ENCODE results near the gene ISOC2.

Gene ISOC2

GRCh38 chr19:55476100-55476775 is 14.8 kb upstream of the ISOC2 start, which contains the start of gene ZNF628:
Gene ZNF628, plus strand, starts transcription at chr19:55476617. Its CDS starts 3,294 bp downstream, at chr19:55479911.
- peak; percentile 95 for DNase-seq

DNA sequence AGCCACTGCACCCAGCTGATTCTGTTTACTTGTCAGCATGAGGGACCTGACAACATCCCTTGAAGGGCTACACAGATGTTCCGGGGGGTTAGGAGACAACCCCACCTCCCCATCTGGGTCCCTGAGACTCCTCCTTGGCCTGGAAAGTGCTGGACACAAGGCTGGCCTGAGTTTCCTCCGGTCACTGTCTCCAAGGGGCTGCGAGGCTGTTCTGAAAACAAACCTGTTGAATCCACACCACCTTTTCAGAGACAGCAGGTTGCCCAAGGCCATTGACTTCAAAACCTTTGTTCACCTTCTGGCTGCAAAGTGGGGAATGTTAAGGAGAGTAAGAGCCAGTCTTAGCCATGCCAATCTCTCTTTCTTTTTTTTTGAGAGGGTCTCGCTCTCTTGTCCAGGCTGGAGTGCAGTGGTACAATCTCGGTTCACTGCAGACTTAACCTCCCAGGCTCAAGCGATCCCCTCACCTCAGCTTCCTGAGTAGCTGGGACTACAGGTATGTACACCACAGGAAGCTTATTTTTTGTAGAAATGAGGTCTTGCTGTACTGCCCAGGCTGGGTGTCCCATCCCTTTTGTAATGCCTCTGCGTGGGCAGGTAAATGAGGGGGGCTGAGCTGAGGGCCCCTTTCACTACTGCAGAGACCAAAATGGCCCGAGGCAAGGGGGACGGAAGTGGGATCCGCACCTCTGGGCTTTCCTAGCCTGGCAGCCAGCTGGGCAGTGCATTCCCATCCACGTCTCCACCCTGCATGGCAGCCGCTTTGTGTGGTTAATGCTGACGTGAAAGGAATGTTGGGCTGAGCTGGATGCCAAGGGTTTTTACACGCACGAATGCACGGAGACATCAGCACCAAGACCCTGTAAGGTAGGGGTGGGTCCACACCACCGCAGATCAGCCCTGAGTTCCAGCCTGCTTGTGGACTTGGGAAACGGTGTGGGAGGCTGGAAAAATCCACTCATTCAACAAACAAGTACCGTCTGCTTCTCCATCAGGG is 13.1 kb upstream of the ISOC2 start:
- DNase-seq, result no peak

DNA sequence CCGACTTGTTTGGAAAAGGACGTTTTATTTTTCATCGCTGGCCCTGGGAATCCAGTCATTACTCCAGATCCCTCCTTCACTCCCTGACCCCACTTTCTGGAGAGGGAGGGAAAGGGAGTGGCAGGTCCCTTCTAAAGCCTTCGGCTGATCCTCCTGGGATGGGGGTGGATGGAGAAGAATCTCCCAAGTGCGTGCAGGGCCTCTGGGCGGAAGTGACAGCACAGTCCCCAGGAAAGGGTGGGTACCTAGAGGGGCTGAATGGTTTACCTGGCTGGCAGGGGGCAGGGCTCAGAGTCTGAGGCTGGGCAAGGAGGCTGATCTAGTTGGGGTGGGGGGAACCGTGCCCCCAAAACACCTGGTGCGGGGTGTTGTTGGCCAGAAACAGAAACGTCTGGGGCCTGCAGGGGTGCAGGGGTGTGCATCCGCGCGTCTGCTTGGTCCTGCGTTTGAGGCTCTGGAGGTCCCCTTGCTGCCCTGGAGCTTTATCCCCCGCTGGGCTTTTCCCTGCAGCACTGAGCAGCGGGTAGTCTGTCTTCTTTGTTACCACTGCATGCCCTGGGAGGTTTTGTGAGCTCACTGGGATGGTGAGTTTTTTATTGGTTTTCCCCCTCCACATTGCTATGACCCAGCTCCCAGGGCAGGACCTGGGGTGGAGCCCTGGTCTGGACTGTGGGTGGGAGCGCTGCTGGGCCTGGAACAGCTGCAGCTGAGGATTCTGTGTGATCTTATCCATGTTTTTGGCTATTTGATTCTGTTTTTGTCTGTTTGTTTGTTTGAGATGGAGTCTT is 12.0 kb upstream of the ISOC2 start:
- no peak for DNase-seq

DNA sequence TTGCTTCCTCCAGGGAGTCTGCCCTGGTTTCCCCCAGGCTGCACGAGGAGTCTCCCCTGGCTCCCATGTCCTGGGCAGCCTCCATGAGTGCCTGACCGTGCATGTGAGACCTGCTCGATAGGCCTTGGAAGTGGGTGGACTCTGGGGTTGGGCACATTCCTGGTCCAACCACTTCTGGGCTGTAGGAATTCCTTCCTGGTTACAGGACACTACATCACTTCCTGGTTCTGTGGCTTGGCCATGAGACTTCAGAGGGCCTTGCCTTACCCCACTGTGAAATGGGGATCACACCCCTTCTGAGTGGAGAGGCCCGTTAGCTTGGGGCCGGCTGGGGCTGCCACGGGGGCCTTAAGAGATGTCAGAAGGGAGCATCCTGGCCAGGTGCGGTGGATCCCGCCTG is 11.0 kb upstream of the ISOC2 start:
- no peak for DNase-seq

DNA sequence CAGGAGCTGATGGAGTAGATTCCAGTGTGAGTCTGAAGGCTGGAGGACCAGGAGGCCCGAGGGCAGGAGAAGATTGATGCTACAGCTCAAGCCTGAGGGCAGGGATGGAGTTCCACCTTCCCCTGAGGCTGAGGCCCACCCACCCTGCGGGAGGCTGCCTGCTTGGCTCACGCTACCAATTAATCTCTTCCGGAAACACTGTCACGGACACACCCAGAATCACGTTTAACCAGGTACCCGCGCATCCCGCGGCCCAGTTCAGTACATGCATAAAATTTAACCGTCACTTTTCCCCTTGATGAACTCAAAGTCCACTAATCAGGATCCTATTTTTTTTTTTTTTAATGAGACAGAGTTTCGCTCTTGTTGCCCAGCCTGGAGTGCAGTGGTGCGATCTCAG is 9.8 kb upstream of the ISOC2 start:
- no peak for DNase-seq

DNA sequence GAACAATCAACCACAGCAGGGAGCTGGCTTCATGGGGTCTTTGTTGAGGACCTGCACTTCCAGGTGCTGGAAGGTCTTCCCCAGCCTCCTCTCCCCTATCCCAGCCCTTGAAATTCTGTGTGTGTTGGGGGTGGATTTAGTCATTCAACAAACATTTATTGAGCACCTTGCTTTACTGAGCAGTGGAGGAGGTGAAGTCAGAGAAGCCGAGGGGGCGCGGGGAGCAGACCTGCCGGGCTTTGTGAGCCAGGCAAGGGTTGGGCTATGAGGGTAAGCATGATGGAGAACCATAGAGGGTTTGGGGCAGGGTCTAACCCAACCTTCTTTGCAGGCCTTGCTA is 6.6 kb upstream of the ISOC2 start:
- DNase-seq, result no peak

DNA sequence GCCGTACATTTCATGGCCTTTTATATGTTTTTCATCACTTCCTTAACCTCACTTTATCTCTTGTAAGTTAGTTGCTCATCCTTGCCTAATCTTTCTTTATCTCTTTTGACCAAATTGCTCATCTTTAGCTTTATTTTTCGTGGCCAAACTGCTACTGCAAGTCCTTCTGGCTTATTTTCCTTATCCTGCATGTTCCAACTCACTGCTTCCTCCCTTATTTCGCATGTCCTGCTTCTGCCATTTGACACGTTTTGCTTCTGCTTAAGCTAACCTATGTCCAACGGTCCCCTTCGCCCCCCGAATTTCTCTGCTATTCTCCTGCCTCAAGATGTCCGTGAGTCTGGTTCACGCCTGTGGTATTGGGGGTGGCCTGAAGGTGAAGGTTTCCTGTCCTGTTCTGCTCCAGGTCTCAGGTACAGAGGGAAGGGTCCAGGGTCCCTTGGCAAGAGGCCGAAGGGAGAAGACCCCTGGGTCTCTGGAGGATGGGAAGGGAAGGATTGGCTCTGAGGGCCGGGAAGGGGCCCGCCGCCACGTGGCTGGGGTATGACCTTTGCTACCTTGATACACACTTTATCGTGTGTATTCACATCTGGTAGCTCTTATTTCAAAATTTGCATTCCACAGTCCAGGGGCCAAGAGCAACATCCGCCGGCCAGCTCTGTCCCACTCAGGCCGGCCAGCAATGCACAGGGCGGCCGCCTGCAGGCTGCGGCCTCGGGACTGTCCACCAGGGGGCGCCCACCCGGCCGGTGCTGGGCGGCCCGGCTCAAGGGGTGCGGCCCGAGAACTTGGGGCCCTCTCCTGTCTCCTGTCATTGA is 6.0 kb upstream of the ISOC2 start:
- peak; percentile 49 for DNase-seq

DNA sequence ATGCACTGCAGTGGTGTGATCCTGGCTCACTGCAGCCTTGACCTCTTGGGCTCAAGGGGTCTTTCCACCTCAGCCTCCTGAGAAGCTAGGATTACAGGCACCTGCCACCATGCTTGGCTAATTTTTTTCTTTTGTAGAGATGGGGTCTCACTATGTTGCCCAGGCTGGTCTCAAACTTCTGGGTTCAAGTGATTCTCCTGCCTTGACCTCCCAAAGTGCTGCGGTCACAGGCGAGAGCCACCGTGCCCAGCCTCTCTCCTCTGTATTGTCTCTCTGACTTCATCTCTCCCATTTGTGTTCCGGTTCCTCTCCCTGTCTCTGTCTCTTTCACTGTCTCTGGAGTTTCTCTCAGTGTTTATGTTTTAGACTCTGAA is 4.8 kb upstream of the ISOC2 start:
- no peak for DNase-seq

DNA sequence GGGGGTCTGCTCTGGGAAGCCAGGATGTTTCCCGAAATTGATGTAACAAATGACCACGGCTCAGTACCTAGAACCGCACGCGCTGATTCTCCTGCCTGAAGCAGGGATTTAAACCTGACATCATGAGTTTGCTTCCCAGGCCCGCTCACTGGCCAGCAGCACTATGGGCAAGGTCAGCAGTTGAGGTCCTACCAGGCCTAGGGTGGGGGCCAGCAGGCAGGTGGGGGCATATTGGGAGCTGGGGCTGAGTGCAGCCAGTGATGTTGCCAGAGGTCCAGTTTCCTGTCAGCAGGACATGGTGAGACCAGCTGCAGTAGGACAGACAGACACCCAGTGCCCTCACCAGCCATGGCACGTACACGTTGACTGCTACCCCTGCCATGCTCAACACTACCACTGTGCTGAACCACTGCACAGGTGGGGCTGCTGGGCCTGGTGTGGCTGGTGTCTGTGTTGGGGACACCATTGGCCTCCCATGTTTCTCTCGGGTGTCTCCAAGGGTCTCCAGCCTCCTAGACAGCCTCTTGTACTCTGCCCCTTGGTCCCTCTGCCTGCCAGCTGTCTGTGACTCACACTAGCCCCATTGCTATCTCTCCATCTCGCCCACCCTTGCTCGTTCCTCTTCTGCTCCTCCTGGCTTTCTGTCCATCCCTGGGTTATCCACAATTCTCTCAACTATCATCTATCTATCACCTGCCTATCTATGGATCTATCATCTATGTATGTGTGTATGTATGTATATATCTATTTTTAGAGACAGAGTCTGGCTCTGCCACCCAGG is 4.2 kb upstream of the ISOC2 start:
- no peak for DNase-seq

- no peak for DNase-seq
Measured at GRCh38 chr19:55464662-55465054, 3.2 kb upstream of the ISOC2 start, which contains the start of gene C19orf85. Gene C19orf85, minus strand, starts transcription at chr19:55464751. Its CDS starts 197 bp downstream, at chr19:55464554.

DNA sequence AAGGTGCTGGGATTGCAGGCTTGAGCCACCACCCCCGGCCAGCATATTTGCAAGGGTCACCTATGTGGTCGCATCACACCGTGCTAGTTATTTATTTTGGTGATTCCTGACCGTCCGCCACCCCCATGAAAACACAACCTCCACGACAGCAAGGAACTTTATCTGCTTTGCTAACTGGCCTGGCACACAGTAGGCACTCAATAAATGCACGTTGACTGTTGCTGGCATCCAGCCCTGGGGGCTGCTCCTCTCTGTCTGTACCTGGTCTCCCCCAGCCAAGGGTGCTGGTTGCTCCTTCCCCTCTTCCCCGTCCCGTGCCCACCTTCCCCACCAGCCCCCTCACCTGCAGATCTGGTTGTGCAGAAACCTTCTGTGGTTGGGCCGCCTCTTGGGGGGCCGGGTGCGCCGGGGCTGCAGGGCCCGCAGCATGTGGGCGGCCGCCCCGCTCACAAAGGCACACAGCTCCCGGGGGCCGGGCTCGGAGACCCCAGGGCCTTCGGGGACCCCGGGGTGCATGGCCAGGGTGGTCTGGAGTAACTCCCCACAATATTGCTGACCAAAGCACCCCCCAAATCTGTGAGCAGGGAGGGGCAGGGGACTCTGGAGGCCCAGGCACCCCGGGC is 2.7 kb upstream of the ISOC2 start:
- DNase-seq, result no peak

DNA sequence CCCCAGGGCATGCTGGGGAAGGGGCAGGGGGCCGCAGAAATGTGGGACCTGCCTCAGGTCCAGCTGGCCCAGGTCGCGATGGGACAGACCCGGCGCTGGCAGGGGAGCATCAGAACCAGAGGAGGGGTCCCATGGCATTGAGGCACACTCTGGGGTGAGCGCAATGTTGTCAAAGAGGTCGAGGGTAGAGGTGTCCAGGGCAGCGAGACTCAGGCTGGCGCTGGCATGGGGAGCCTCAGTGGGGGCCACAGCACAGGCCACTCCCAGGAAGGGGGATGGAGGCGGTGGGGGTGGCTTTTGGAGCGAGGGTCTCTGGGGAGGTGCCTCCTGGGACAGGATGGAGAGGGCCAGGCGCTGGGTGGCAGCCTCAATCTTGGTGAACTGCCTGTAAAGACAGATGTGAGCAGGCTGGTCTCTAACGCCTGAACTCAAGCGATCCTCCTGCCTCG is 2.2 kb upstream of the ISOC2 start:
- DNase-seq, result no peak

GRCh38 chr19:55462722-55463121 is 1.3 kb upstream of the ISOC2 start:
- DNase-seq, result no peak

DNA sequence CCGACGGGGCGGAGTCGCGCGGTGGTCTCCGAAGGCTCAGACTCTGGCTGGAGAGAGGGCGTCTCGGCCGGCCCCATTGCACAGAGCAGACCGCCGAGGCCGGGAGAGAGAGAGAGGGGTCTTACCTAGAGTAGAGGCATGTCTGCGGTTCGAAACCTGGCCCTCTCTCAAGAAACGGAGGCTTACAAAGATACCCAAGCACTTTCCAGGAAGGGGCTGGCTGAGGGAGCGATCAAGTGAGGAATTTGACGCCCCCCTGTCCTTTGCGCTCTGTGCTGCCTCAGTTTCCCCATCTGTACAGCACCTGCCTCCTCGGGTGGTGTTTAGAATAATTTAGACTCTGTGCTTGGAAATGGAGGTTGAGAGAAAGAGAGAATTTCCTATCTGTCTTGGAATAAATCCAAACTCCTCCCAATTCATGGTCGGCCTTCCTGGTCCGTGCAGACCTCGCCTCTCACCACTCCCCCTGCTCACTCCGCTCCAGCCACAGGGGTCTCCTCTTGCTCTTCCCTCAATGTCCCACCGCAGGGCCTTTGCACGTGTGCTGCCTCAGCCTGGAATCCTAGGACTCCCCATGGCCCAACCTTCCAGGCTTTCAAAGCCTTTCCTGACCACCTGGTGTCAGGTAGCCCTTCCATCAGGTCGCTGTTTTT is 658 bp upstream of the ISOC2 start:
- no peak for DNase-seq

GRCh38 chr19:55460670-55461258 is 678 bp downstream of the ISOC2 start:
- no peak for DNase-seq

- no peak for DNase-seq
Measured at GRCh38 chr19:55459950-55460657, 1.3 kb downstream of the ISOC2 start.

GRCh38 chr19:55459551-55459949 is 1.9 kb downstream of the ISOC2 start:
- no peak for DNase-seq

DNA sequence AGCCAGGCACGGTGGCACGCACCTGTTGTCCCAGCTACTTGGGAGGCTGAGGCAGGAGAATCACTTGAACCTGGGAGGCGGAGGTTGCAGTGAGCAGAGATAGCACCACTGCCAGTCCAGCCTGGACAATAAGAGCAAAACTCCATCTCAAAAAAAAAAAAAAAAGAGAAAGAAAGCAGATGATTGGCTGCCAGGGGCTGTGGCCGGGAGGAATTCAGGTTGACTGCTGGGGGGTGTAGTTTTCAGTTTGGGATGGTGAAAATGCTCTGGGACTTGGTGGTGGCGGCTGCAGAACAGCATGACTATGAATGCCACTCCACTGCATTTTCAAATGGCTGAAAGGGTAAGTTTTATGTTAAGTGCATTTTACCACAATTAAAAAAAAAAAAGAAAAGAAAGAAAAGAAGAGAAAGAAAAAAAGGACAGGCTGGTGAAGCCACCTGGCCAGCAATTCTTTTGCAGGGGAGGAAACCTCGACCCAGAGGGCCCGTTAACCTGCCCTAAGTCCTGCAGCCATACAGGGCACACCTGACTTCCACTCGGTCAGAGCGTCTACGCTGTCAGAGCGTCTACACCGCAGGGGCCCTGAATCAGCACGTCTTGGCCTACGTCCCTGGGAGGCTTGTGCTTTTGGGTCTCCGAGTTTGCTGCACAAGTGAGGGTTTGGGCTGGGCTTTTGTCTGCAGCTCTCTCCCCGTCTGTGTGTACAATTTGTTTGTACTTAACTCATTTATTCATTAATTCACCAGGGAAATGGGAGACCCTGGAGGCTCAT is 3.6 kb downstream of the ISOC2 start:
- DNase-seq, result no peak

DNA sequence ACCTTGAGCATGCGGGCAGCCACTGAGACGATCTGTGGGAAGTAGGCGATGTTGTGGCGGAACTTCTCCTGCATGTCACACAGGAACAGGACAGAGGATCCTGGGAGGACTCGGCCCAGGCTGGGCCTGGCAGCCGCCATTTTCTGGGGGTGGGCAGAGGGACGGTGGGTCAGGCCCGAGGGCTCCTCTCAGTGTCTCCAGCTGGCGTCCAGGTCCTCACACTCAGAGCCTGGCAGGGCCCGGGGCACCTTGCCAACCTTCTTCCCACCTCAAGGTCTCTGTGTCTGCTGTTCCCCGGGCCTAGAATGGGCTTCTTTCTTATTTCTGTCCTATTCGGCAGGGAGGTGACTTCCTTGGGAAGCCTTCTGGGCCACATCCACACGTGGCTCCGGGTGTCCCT is 5.1 kb downstream of the ISOC2 start:
- no peak for DNase-seq
